Activated T-cell treated with anti-CD3 and anti-CD28 coated beads, Interleukin-2, amount 50 U/mL, for 48 hours (primary cell): Measurements from ENCODE around the gene CDH23.

Source experiments
- DNase-seq, 2 experiments: peaks; one replicate each; pipeline ENCODE4 v3.0.0-alpha.2; 2020

CDH23 gene

GRCh38 chr10:71831646-71832552 is 435.2 kb downstream of the CDH23 start:
- no peak for DNase-seq

GRCh38 chr10:71832967-71833366 is 436.2 kb downstream of the CDH23 start:
- no peak for DNase-seq

- DNase-seq = no peak
These were observed 437.0 kb downstream of the CDH23 start for GRCh38 chr10:71833451-71834342.

GRCh38 chr10:71834343-71834674 is 437.6 kb downstream of the CDH23 start:
- no peak for DNase-seq

GRCh38 chr10:71835671-71836595 is 439.2 kb downstream of the CDH23 start:
- DNase-seq = no peak

- DNase-seq = no peak
These were observed 439.9 kb downstream of the CDH23 start for GRCh38 chr10:71836596-71836974.

GRCh38 chr10:71837098-71837827 is 440.5 kb downstream of the CDH23 start:
- no peak for DNase-seq

GRCh38 chr10:71838264-71839211 is 441.8 kb downstream of the CDH23 start:
- DNase-seq = no peak

- no peak for DNase-seq
These were observed 443.6 kb downstream of the CDH23 start for GRCh38 chr10:71840177-71840957.

GRCh38 chr10:71840958-71841335 is 444.2 kb downstream of the CDH23 start:
- no peak for DNase-seq

- no peak for DNase-seq
These were observed 445.7 kb downstream of the CDH23 start for GRCh38 chr10:71842422-71842821.

GRCh38 chr10:71842856-71843686 is 446.4 kb downstream of the CDH23 start:
- no peak for DNase-seq

- DNase-seq = no peak
These were observed 447.4 kb downstream of the CDH23 start for GRCh38 chr10:71844084-71844483.

- no peak for DNase-seq
These were observed 448.0 kb downstream of the CDH23 start for GRCh38 chr10:71844695-71845094.

- DNase-seq = no peak
These were observed 449.0 kb downstream of the CDH23 start for GRCh38 chr10:71845410-71846405.

GRCh38 chr10:71846816-71847215 is 450.1 kb downstream of the CDH23 start:
- no peak for DNase-seq

GRCh38 chr10:71847418-71847817 is 450.7 kb downstream of the CDH23 start:
- DNase-seq = no peak
